HEK293T (cell line): ENCODE results near the gene ANKRD63.

Experiments
- CTCF ChIA-PET: fragments of 350-600 bp; formaldehyde crosslinking; extraction: SDS; loops from one replicate; lab custom pipeline; 2021; ENCODE audit warnings: antibody characterized with exemption, inconsistent platforms; lab: Yijun Ruan, JAX
- POLR2A ChIA-PET: fragments of 350-600 bp; formaldehyde crosslinking; extraction: SDS; loops from one replicate; lab custom pipeline; 2020; ENCODE audit warnings: antibody characterized with exemption, inconsistent platforms; lab: Yijun Ruan, JAX
- DNase-seq: peaks from one replicate; pipeline ENCODE4 v3.0.0; 2012; ENCODE audit warnings: mixed read lengths; ENCODE audit errors: extremely low spot score
- ARNT ChIP-seq: fragments of 450-650 bp; IDR thresholded peaks from 2 replicates; pipeline ENCODE4 v1.6.1; 2017; ENCODE audit warnings: mild to moderate bottlenecking
- BHLHE40 ChIP-seq: fragments of 450-650 bp; IDR thresholded peaks from 2 replicates; pipeline ENCODE4 v1.6.1; 2016; ENCODE audit warnings: mild to moderate bottlenecking, moderate library complexity, borderline replicate concordance
- CTBP1 ChIP-seq: fragments of 450-650 bp; IDR thresholded peaks from 2 replicates; pipeline ENCODE4 v1.6.1; 2016; ENCODE audit warnings: borderline replicate concordance
- ELF4 ChIP-seq: fragments of 450-650 bp; IDR thresholded peaks from 2 replicates; pipeline ENCODE4 v1.6.1; 2017; ENCODE audit warnings: antibody characterized with exemption
- FOXA1 ChIP-seq: fragments of 450-650 bp; IDR thresholded peaks from 2 replicates; pipeline ENCODE4 v1.6.1; 2016; ENCODE audit warnings: mild to moderate bottlenecking
- FOXK2 ChIP-seq: fragments of 450-650 bp; IDR thresholded peaks from 2 replicates; pipeline ENCODE4 v1.6.1; 2016; ENCODE audit warnings: mild to moderate bottlenecking
- FOXM1 ChIP-seq: fragments of 450-650 bp; IDR thresholded peaks from 2 replicates; pipeline ENCODE4 v1.6.1; 2017; ENCODE audit warnings: mild to moderate bottlenecking, borderline replicate concordance
- HDGF ChIP-seq: fragments of 450-650 bp; IDR thresholded peaks from 2 replicates; pipeline ENCODE4 v1.6.1; 2017; ENCODE audit warnings: antibody characterized with exemption, borderline replicate concordance
- L3MBTL2 ChIP-seq: fragments of 450-650 bp; conservative IDR thresholded peaks from 2 replicates; pipeline ENCODE4 v1.6.1; 2016; ENCODE audit warnings: mild to moderate bottlenecking
- LEF1 ChIP-seq: fragments of 450-650 bp; IDR thresholded peaks from 2 replicates; pipeline ENCODE4 v1.6.1; 2017; ENCODE audit warnings: mild to moderate bottlenecking, borderline replicate concordance
- NFRKB ChIP-seq: fragments of 450-650 bp; IDR thresholded peaks from 2 replicates; pipeline ENCODE4 v1.6.1; 2016; ENCODE audit warnings: mild to moderate bottlenecking, moderate library complexity
- SP1 ChIP-seq: fragments of 450-650 bp; IDR thresholded peaks from 2 replicates; pipeline ENCODE4 v1.6.1; 2017
- SUZ12 ChIP-seq: fragments of 450-650 bp; IDR thresholded peaks from 2 replicates; pipeline ENCODE4 v1.6.1; 2016; ENCODE audit warnings: mild to moderate bottlenecking
- TARDBP ChIP-seq: fragments of 450-650 bp; IDR thresholded peaks from 2 replicates; pipeline ENCODE4 v1.6.1; 2016
- ZNF384 ChIP-seq: fragments of 450-650 bp; IDR thresholded peaks from 2 replicates; pipeline ENCODE4 v1.6.1; 2016
- TF ChIP-seq, protein P1 (sequence below): fragments of 450-650 bp; IDR thresholded peaks from 2 replicates; pipeline ENCODE4 v1.6.1; 2016

The ANKRD63 gene

GRCh38 chr15:40277471-40277870 is 5.4 kb downstream of the ANKRD63 start:
- DNase-seq: no peak
- CTCF ChIA-PET: interaction anchor here (4.2 kb wide), 1 partner anchor 32 kb away, joined by 55 read pairs; the partner anchor contains the start of gene PLCB2
- TF ChIP-seq ZNF384 (no peak), SP1 (no peak), LEF1 (no peak), ARNT (no peak), NFRKB (no peak), FOXM1 (no peak), ELF4 (no peak)
- POLR2A ChIA-PET: no interaction called here

GRCh38 chr15:40276927-40277326 is 5.9 kb downstream of the ANKRD63 start:
- POLR2A ChIA-PET: no interaction called here
- CTCF ChIA-PET: interaction anchor here (4.2 kb wide), 1 partner anchor 32 kb away, joined by 55 read pairs; the partner anchor contains the start of gene PLCB2
- no peak for DNase-seq

DNA sequence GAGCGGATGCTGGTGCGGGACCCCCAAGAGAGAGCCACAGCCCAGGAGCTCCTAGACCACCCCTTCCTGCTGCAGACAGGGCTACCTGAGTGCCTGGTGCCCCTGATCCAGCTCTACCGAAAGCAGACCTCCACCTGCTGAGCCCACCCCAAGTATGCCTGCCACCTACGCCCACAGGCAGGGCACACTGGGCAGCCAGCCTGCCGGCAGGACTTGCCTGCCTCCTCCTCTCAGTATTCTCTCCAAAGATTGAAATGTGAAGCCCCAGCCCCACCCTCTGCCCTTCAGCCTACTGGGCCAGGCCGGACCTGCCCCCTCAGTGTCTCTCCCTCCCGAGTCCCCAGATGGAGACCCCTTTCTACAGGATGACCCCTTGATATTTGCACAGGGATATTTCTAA is 6.9 kb downstream of the ANKRD63 start:
- TF ChIP-seq L3MBTL2: no peak
- POLR2A ChIA-PET: no interaction called here
- CTCF ChIA-PET: interaction anchor here (0.9 kb wide), 1 partner anchor 89 kb away, joined by 3 read pairs; no protein-coding TSS in a partner anchor
- DNase-seq: no peak

More at GRCh38 chr15:40276927-40277326, 5.9 kb downstream of the ANKRD63 start:
- TF ChIP-seq BHLHE40: no peak
- no peak for TF ChIP-seq TARDBP
- no peak for TF ChIP-seq ARNT
- TF ChIP-seq CTBP1: no peak

DNA sequence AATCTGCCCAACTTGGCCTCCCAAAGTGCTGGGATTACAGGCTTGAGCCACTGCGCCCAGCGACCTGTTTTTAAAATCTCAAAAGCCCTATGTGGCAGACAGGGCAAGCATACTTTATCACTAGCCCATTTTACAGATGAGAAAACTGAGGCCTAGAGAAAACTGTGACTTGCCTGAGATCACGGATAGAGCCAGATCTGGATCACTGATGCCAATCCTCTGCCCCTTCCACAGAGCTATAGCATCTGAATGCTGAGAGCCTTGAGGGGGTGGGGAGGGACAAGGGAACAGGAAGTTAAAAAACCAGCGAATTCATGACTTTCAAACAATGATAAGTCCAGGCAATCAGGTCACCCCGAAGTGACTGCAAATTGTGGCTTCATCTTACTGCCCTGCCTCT is 7.3 kb downstream of the ANKRD63 start:
- DNase-seq: no peak
- ChIA-PET CTCF (interaction anchor here (0.7 to 1.4 kb wide), 3 partner anchors 18 to 89 kb away, joined by 3 to 4 read pairs (median 3); no protein-coding TSS in a partner anchor), POLR2A (no interaction called here)
- TF ChIP-seq FOXM1: no peak
- TF ChIP-seq SUZ12: no peak
- TF ChIP-seq CTBP1: no peak

GRCh38 chr15:40274350-40275274 is 8.3 kb downstream of the ANKRD63 start:
- TF ChIP-seq, protein P1, sequence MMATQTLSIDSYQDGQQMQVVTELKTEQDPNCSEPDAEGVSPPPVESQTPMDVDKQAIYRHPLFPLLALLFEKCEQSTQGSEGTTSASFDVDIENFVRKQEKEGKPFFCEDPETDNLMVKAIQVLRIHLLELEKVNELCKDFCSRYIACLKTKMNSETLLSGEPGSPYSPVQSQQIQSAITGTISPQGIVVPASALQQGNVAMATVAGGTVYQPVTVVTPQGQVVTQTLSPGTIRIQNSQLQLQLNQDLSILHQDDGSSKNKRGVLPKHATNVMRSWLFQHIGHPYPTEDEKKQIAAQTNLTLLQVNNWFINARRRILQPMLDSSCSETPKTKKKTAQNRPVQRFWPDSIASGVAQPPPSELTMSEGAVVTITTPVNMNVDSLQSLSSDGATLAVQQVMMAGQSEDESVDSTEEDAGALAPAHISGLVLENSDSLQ: no peak
- TF ChIP-seq FOXM1: no peak
- TF ChIP-seq FOXA1: no peak
- 0 out of 2 replicates have a peak, but pooled peaks have one; percentile 22 for TF ChIP-seq ZNF384
- TF ChIP-seq ELF4: no peak
- no peak for TF ChIP-seq SUZ12
- DNase-seq: peak; percentile 61
- CTCF ChIA-PET: interaction anchor here (0.5 to 3.0 kb wide), 36 partner anchors 9 to 693 kb away, joined by 3 to 56 read pairs (median 4); partner anchors contain the start of genes ANKRD63 and PAK6
- POLR2A ChIA-PET: interaction anchor here (0.6 to 1.6 kb wide), 2 partner anchors 11 to 176 kb away, joined by 3 read pairs; no protein-coding TSS in a partner anchor

GRCh38 chr15:40273428-40273827 is 9.4 kb downstream of the ANKRD63 start:
- ChIA-PET POLR2A (interaction anchor here (1.0 to 1.6 kb wide), 2 partner anchors 10 to 35 kb away, joined by 3 to 4 read pairs; partner anchors contain the start of gene PAK6), CTCF (interaction anchor here (0.9 to 3.0 kb wide), 10 partner anchors 11 to 228 kb away, joined by 3 to 56 read pairs (median 6); no protein-coding TSS in a partner anchor)
- no peak for TF ChIP-seq FOXK2
- TF ChIP-seq, protein P1: no peak
- TF ChIP-seq CTBP1: no peak
- TF ChIP-seq ZNF384: no peak
- TF ChIP-seq NFRKB: no peak
- TF ChIP-seq LEF1: no peak
- no peak for TF ChIP-seq HDGF
- TF ChIP-seq ELF4: no peak
- TF ChIP-seq FOXA1: no peak
- TF ChIP-seq ARNT: no peak
- TF ChIP-seq SP1: no peak
- no peak for TF ChIP-seq TARDBP
- TF ChIP-seq L3MBTL2: no peak
- TF ChIP-seq SUZ12: no peak
- no peak for TF ChIP-seq FOXM1
- no peak for TF ChIP-seq BHLHE40
- DNase-seq: no peak

DNA sequence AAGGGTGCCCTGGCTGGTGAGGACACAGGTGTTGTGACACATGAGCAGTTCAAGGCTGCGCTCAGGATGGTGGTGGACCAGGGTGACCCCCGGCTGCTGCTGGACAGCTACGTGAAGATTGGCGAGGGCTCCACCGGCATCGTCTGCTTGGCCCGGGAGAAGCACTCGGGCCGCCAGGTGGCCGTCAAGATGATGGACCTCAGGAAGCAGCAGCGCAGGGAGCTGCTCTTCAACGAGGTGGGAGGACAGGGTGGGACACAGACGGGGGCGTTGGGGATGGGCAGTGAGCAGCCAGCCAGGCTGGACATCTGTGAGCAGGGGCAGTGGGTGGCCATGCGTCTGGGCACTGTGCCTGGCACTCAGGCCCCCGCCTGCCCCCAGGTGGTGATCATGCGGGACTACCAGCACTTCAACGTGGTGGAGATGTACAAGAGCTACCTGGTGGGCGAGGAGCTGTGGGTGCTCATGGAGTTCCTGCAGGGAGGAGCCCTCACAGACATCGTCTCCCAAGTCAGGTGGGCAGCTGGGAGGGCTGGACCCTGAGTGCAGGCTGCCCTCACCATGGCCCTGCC is 10.3 kb downstream of the ANKRD63 start:
- DNase-seq: no peak
- ChIA-PET CTCF (interaction anchor here (0.9 to 3.0 kb wide), 6 partner anchors 10 to 227 kb away, joined by 3 to 56 read pairs (median 7); no protein-coding TSS in a partner anchor), POLR2A (interaction anchor here (1.6 kb wide), 1 partner anchor 9 kb away, joined by 3 read pairs; no protein-coding TSS in a partner anchor)
- no peak for TF ChIP-seq FOXA1
- no peak for TF ChIP-seq FOXK2
- TF ChIP-seq SP1: no peak
- TF ChIP-seq HDGF: no peak
- no peak for TF ChIP-seq L3MBTL2
- no peak for TF ChIP-seq CTBP1
- TF ChIP-seq LEF1: no peak
- TF ChIP-seq, protein P1: no peak
- TF ChIP-seq FOXM1: no peak
- no peak for TF ChIP-seq TARDBP
- no peak for TF ChIP-seq ELF4
- TF ChIP-seq ARNT: no peak
- TF ChIP-seq NFRKB: no peak
- no peak for TF ChIP-seq ZNF384
- no peak for TF ChIP-seq SUZ12
- TF ChIP-seq BHLHE40: no peak
